DMS153 treated with DMSO at 0.1 percent for 48 hours (cell line): Measurements from ENCODE around the gene IRX5.

Experiments
- DNase-seq: peaks from one replicate; lab custom pipeline; 2025; ENCODE audit not compliant: unreplicated experiment; lab: John Stamatoyannopoulos, UW

IRX5 gene

GRCh38 chr16:54930869-54931119 lies 129 bp downstream of the IRX5 start:
- no peak for DNase-seq

- DNase-seq, result peak; percentile 18
Measured at GRCh38 chr16:54931120-54932014, 702 bp downstream of the IRX5 start.

- no peak for DNase-seq
Measured at GRCh38 chr16:54932021-54932660, 1.5 kb downstream of the IRX5 start.

- DNase-seq, result no peak
Measured at GRCh38 chr16:54932737-54933254, 2.1 kb downstream of the IRX5 start.

- DNase-seq, result no peak
Measured at GRCh38 chr16:54933281-54934011, 2.8 kb downstream of the IRX5 start.

GRCh38 chr16:54934481-54935265 lies 4.0 kb downstream of the IRX5 start:
- DNase-seq, result no peak

- DNase-seq, result no peak
Measured at GRCh38 chr16:54935266-54935968, 4.8 kb downstream of the IRX5 start.

- no peak for DNase-seq
Measured at GRCh38 chr16:54936201-54936978, 5.7 kb downstream of the IRX5 start.

- DNase-seq, result no peak
Measured at GRCh38 chr16:54936979-54937670, 6.5 kb downstream of the IRX5 start.

- DNase-seq, result no peak
Measured at GRCh38 chr16:54937671-54938211, 7.1 kb downstream of the IRX5 start.

GRCh38 chr16:54938212-54939028 lies 7.8 kb downstream of the IRX5 start:
- DNase-seq, result no peak

GRCh38 chr16:54939029-54939346 lies 8.3 kb downstream of the IRX5 start:
- DNase-seq, result no peak

GRCh38 chr16:54939510-54940278 lies 9.0 kb downstream of the IRX5 start:
- DNase-seq, result no peak

GRCh38 chr16:54940279-54940604 lies 9.6 kb downstream of the IRX5 start:
- no peak for DNase-seq

GRCh38 chr16:54942353-54942943 lies 11.8 kb downstream of the IRX5 start:
- no peak for DNase-seq

- no peak for DNase-seq
Measured at GRCh38 chr16:54944002-54944401, 13.3 kb downstream of the IRX5 start.

GRCh38 chr16:54945063-54945462 lies 14.4 kb downstream of the IRX5 start:
- no peak for DNase-seq
